ENCODE results near the gene ILF2.

Gene ILF2

GRCh38 chr1:153659175-153659534 lies 11.6 kb downstream of the ILF2 start:
- Histone ChIP-seq H3K4me3 (ENCODE audit: low read depth, low read length) (peak overlapping the region; percentile 86), H3K9ac (ENCODE audit: low read depth, low read length) (peak overlapping the region; percentile 54), H3K9me3 (ENCODE audit: control insufficient read depth, insufficient read depth, low read length) (no peaks in the 10 kb centered on the region), H3K4me1 (ENCODE audit: control insufficient read depth, insufficient read depth, low read length) (peaks cover 2% of the 10 kb centered on the region), H3K27me3 (ENCODE audit: control insufficient read depth, insufficient read depth, low read length) (no peaks in the 10 kb centered on the region), H3K36me3 (ENCODE audit: control insufficient read depth, insufficient read depth, low read length) (peaks cover 31% of the 10 kb centered on the region)

DNA sequence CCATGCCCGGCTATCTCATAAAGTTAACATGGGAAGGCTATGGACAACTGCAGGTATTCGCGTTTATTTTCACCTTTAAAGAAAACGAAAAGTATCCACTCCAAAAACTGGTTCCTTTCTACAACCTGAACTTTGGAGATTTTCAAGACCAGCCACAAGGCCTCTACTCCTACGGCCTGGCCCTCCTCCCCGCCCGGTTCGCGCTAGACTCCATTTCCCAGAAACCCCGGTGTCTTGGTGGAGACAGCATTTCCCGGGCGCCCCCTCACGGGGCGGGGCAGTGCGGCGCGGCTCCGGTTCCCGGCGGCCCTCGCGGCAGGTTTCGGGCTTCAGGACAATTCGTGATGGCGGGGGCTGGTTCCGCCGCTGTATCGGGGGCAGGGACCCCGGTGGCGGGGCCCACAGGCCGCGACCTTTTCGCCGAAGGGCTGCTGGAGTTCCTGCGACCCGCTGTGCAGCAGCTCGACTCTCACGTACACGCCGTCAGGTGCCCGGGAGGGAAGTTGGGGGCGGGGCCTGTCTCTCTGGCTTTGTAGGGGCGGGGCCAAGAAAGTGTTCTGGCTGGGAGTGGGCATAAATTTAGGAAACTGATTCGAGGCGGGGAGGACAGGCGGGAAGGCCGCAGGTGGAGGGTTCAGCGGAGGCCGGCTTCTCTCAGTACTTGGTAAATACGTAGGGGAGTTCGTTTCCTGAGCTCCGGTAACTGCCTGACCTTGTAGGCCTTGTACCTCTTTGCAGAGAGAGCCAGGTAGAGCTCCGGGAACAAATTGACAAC lies 12.2 kb downstream of the ILF2 start, which contains the start of gene SNAPIN:
TSS of gene SNAPIN (plus strand) at position 304 of the 775 bp plus-strand sequence. CDS start at position 345, 41 bp downstream.
- H3K36me3 ChIP-seq (ENCODE audit: control insufficient read depth, insufficient read depth, low read length) = peaks cover 27% of the 10 kb centered on the region
- peak within 1 kb of the TSS; percentile 86 for H3K4me3 ChIP-seq (ENCODE audit: low read depth, low read length)

GRCh38 chr1:153655333-153655732 lies 15.5 kb downstream of the ILF2 start:
- Histone ChIP-seq H3K9me3 (ENCODE audit: control insufficient read depth, insufficient read depth, low read length) (no peaks in the 10 kb centered on the region), H3K9ac (ENCODE audit: low read depth, low read length) (no peak overlapping the region), H3K4me1 (ENCODE audit: control insufficient read depth, insufficient read depth, low read length) (peaks cover 2% of the 10 kb centered on the region), H3K4me3 (ENCODE audit: low read depth, low read length) (no peak overlapping the region), H3K27me3 (ENCODE audit: control insufficient read depth, insufficient read depth, low read length) (no peaks in the 10 kb centered on the region), H3K36me3 (ENCODE audit: control insufficient read depth, insufficient read depth, low read length) (peaks cover 5% of the 10 kb centered on the region)

More for the DNA sequence above, 12.2 kb downstream of the ILF2 start, which contains the start of gene SNAPIN:
- peaks cover 2% of the 10 kb centered on the region for H3K4me1 ChIP-seq (ENCODE audit: control insufficient read depth, insufficient read depth, low read length)
- H3K27me3 ChIP-seq (ENCODE audit: control insufficient read depth, insufficient read depth, low read length) = no peaks in the 10 kb centered on the region
- H3K9ac ChIP-seq (ENCODE audit: low read depth, low read length) = peak within 1 kb of the TSS; percentile 54
- H3K9me3 ChIP-seq (ENCODE audit: control insufficient read depth, insufficient read depth, low read length) = no peaks in the 10 kb centered on the region

DNA sequence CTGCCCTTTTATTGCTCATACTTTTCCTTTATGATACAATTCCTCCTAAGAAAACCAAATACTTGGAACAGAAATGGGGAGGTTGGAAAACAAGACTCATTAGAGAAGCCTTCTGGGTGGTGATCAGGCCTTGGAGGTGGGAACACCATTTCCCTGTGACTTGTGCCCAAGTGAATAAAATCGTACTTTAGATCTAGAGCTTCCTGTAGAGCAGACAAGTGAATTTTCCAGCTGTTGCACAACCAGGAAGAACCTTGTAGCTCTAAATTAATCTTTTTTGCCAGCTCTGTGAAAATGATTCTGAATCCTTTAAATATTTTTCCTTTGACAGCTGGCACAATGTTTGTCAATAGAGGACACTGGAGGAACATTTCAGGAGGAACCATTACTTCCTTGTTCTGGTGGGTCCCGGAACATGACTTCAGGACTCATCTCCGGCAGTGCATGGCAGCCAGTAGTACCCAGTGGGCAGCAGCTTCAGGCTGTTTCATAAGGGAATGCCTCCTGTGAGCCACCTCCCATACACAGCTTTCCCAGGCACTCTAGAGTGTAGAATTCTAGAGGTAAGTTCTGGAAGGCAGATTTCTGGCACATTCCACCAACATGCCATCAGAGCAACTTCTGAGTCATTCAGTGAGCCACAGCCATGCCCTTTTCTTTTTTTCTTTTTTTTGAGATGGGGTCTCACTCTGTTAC lies 17.8 kb downstream of the ILF2 start:
- no peaks in the 10 kb centered on the region for H3K9me3 ChIP-seq (ENCODE audit: control insufficient read depth, insufficient read depth, low read length)
- H3K9ac ChIP-seq (ENCODE audit: low read depth, low read length) = no peak overlapping the region
- no peaks in the 10 kb centered on the region for H3K36me3 ChIP-seq (ENCODE audit: control insufficient read depth, insufficient read depth, low read length)
- no peaks in the 10 kb centered on the region for H3K27me3 ChIP-seq (ENCODE audit: control insufficient read depth, insufficient read depth, low read length)
- no peaks in the 10 kb centered on the region for H3K4me1 ChIP-seq (ENCODE audit: control insufficient read depth, insufficient read depth, low read length)
- H3K4me3 ChIP-seq (ENCODE audit: low read depth, low read length) = no peak overlapping the region

- H3K36me3 ChIP-seq (ENCODE audit: control insufficient read depth, insufficient read depth, low read length) = no peaks in the 10 kb centered on the region
Observed at GRCh38 chr1:153651771-153652170, 19.0 kb downstream of the ILF2 start.

GRCh38 chr1:153649863-153650235 lies 20.9 kb downstream of the ILF2 start:
- Histone ChIP-seq H3K9me3 (ENCODE audit: control insufficient read depth, insufficient read depth, low read length) (no peaks in the 10 kb centered on the region), H3K4me1 (ENCODE audit: control insufficient read depth, insufficient read depth, low read length) (peaks cover 3% of the 10 kb centered on the region), H3K27me3 (ENCODE audit: control insufficient read depth, insufficient read depth, low read length) (no peaks in the 10 kb centered on the region), H3K36me3 (ENCODE audit: control insufficient read depth, insufficient read depth, low read length) (peaks cover 13% of the 10 kb centered on the region), H3K4me3 (ENCODE audit: low read depth, low read length) (no peak overlapping the region), H3K9ac (ENCODE audit: low read depth, low read length) (no peak overlapping the region)

More at GRCh38 chr1:153651771-153652170, 19.0 kb downstream of the ILF2 start:
- Histone ChIP-seq H3K4me3 (ENCODE audit: low read depth, low read length) (no peak overlapping the region), H3K4me1 (ENCODE audit: control insufficient read depth, insufficient read depth, low read length) (peaks cover 3% of the 10 kb centered on the region), H3K27me3 (ENCODE audit: control insufficient read depth, insufficient read depth, low read length) (no peaks in the 10 kb centered on the region), H3K9me3 (ENCODE audit: control insufficient read depth, insufficient read depth, low read length) (no peaks in the 10 kb centered on the region), H3K9ac (ENCODE audit: low read depth, low read length) (no peak overlapping the region)

GRCh38 chr1:153649137-153649862 lies 21.5 kb downstream of the ILF2 start:
- Histone ChIP-seq H3K4me1 (ENCODE audit: control insufficient read depth, insufficient read depth, low read length) (peaks cover 3% of the 10 kb centered on the region), H3K36me3 (ENCODE audit: control insufficient read depth, insufficient read depth, low read length) (peaks cover 13% of the 10 kb centered on the region), H3K9me3 (ENCODE audit: control insufficient read depth, insufficient read depth, low read length) (no peaks in the 10 kb centered on the region), H3K27me3 (ENCODE audit: control insufficient read depth, insufficient read depth, low read length) (no peaks in the 10 kb centered on the region), H3K4me3 (ENCODE audit: low read depth, low read length) (no peak overlapping the region), H3K9ac (ENCODE audit: low read depth, low read length) (no peak overlapping the region)

GRCh38 chr1:153648000-153648643 lies 22.7 kb downstream of the ILF2 start:
- Histone ChIP-seq H3K36me3 (ENCODE audit: control insufficient read depth, insufficient read depth, low read length) (peaks cover 23% of the 10 kb centered on the region), H3K27me3 (ENCODE audit: control insufficient read depth, insufficient read depth, low read length) (no peaks in the 10 kb centered on the region), H3K9me3 (ENCODE audit: control insufficient read depth, insufficient read depth, low read length) (no peaks in the 10 kb centered on the region), H3K4me3 (ENCODE audit: low read depth, low read length) (no peak overlapping the region), H3K9ac (ENCODE audit: low read depth, low read length) (no peak overlapping the region), H3K4me1 (ENCODE audit: control insufficient read depth, insufficient read depth, low read length) (peaks cover 3% of the 10 kb centered on the region)

- no peak overlapping the region for H3K9ac ChIP-seq (ENCODE audit: low read depth, low read length)
- no peak overlapping the region for H3K4me3 ChIP-seq (ENCODE audit: low read depth, low read length)
- H3K9me3 ChIP-seq (ENCODE audit: control insufficient read depth, insufficient read depth, low read length) = no peaks in the 10 kb centered on the region
- H3K4me1 ChIP-seq (ENCODE audit: control insufficient read depth, insufficient read depth, low read length) = peaks cover 3% of the 10 kb centered on the region
- H3K27me3 ChIP-seq (ENCODE audit: control insufficient read depth, insufficient read depth, low read length) = no peaks in the 10 kb centered on the region
- peaks cover 31% of the 10 kb centered on the region for H3K36me3 ChIP-seq (ENCODE audit: control insufficient read depth, insufficient read depth, low read length)
Observed at GRCh38 chr1:153647346-153647714, 23.5 kb downstream of the ILF2 start.

GRCh38 chr1:153646672-153647345 lies 24.0 kb downstream of the ILF2 start:
- peaks cover 36% of the 10 kb centered on the region for H3K36me3 ChIP-seq (ENCODE audit: control insufficient read depth, insufficient read depth, low read length)
- H3K4me1 ChIP-seq (ENCODE audit: control insufficient read depth, insufficient read depth, low read length) = peaks cover 3% of the 10 kb centered on the region
- H3K27me3 ChIP-seq (ENCODE audit: control insufficient read depth, insufficient read depth, low read length) = no peaks in the 10 kb centered on the region
- H3K9ac ChIP-seq (ENCODE audit: low read depth, low read length) = no peak overlapping the region
- no peaks in the 10 kb centered on the region for H3K9me3 ChIP-seq (ENCODE audit: control insufficient read depth, insufficient read depth, low read length)
- H3K4me3 ChIP-seq (ENCODE audit: low read depth, low read length) = no peak overlapping the region

DNA sequence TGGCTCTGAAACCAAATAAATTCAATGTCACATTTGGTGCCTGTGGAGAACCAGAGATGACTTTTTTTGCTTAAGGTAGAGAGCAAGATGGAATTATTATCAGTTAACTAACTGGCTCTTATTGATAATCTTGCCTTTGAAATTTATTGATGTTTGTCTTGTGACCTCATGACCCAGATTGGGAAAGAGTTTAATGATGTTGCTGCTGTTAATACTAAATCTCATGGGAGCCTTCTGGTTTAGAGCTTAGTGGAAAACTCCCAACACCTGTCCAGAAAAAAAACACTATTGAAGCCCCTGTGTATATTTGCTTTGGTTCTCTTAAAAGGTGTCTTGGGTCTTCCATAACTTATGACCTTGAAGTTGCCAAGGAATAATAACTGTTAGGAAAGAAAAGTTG lies 27.0 kb downstream of the ILF2 start:
- H3K4me1 ChIP-seq (ENCODE audit: control insufficient read depth, insufficient read depth, low read length) = peaks cover 3% of the 10 kb centered on the region
- H3K9me3 ChIP-seq (ENCODE audit: control insufficient read depth, insufficient read depth, low read length) = no peaks in the 10 kb centered on the region
- no peak overlapping the region for H3K9ac ChIP-seq (ENCODE audit: low read depth, low read length)
- H3K27me3 ChIP-seq (ENCODE audit: control insufficient read depth, insufficient read depth, low read length) = no peaks in the 10 kb centered on the region
- no peak overlapping the region for H3K4me3 ChIP-seq (ENCODE audit: low read depth, low read length)
- peaks cover 60% of the 10 kb centered on the region for H3K36me3 ChIP-seq (ENCODE audit: control insufficient read depth, insufficient read depth, low read length)

Data from iPS-15b (cell line).